GM10248 (cell line): ENCODE data around the gene DUOXA1.

Source experiments
- CTCF ChIA-PET: fragments of 300-600 bp; sonication (Branson Sonifier 250); formaldehyde crosslinking; extraction: SDS; loops from one replicate; lab custom pipeline; 2021; ENCODE audit warnings: antibody characterized with exemption; lab: Yijun Ruan, JAX
- POLR2A ChIA-PET: fragments of 350-650 bp; sonication (Branson Sonifier 250); formaldehyde crosslinking; extraction: SDS; loops from one replicate; lab custom pipeline; 2020; ENCODE audit warnings: antibody characterized with exemption; lab: Yijun Ruan, JAX
- DNase-seq: peaks from one replicate; pipeline ENCODE4 v3.0.0; 2012; ENCODE audit errors: extremely low spot score
- CTCF ChIP-seq: IDR thresholded peaks from 2 replicates; pipeline ENCODE4 v1.5.1; 2012; ENCODE audit warnings: mild to moderate bottlenecking, low read depth; ENCODE audit errors: extremely low read depth, missing control alignments, control extremely low read depth

Gene DUOXA1

GRCh38 chr15:45091576-45091975 is 38.1 kb downstream of the DUOXA1 start:
- ChIA-PET CTCF (interaction anchor here (3.8 kb wide), 1 partner anchor 27 kb away, joined by 16 read pairs; no protein-coding TSS in a partner anchor), POLR2A (no interaction called here)
- no peak for TF ChIP-seq CTCF
- no peak for DNase-seq

DNA sequence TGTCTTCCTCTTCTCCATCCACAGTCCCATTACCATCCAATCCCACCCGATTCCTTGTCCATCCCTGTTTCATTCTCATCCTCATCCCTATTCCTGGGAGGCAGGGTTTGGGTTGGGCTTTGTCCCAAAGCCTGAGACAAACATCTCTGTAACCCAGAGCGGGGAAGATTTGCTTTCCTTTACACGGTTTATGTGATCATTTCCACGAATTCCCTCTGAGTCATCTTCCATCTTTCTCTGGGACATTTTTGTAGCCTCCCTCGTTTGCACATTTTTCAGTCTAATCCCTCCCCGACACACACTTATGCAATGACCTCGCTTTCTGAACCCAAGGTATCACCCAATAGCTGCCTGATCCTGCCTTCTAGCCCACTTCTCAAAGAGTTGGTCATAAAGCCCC is 38.5 kb downstream of the DUOXA1 start:
- CTCF ChIA-PET, result no interaction called here
- no peak for DNase-seq
- POLR2A ChIA-PET, result no interaction called here
- TF ChIP-seq CTCF, result no peak

DNA sequence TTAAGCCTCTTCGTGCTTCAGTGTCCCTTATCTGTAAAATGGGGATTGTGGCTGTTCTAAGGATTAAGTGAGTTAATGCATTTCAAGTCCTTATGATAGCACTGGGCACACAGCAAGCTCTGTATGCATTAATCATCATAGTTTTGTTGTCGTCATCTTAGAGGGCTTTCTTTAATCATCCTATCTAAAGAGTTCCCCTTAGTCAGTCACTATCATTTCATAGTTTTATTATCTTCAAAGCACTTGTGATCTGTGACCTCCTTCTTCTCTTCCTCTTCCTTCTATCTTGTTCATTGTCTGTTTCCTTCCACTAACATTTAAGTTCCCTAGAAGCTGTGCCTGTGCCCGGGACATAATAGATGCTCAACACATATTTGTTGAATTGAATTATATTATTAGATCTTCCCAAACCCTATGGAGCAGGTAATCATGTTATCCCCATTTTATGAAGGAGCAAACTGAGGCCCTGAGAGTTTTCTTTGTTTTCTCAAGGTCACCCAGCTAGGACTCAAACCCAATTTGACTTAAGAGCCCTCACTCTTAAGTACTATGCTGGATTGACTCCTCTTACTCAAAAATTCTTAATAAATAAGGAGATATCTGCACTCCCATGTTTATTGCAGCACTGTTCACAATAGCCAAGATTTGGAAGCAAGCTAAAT is 39.8 kb downstream of the DUOXA1 start:
- POLR2A ChIA-PET, result no interaction called here
- TF ChIP-seq CTCF, result no peak
- no peak for DNase-seq
- CTCF ChIA-PET, result interaction anchor here (0.8 to 1.7 kb wide), 3 partner anchors 8 to 55 kb away, joined by 3 to 5 read pairs (median 5); no protein-coding TSS in a partner anchor

DNA sequence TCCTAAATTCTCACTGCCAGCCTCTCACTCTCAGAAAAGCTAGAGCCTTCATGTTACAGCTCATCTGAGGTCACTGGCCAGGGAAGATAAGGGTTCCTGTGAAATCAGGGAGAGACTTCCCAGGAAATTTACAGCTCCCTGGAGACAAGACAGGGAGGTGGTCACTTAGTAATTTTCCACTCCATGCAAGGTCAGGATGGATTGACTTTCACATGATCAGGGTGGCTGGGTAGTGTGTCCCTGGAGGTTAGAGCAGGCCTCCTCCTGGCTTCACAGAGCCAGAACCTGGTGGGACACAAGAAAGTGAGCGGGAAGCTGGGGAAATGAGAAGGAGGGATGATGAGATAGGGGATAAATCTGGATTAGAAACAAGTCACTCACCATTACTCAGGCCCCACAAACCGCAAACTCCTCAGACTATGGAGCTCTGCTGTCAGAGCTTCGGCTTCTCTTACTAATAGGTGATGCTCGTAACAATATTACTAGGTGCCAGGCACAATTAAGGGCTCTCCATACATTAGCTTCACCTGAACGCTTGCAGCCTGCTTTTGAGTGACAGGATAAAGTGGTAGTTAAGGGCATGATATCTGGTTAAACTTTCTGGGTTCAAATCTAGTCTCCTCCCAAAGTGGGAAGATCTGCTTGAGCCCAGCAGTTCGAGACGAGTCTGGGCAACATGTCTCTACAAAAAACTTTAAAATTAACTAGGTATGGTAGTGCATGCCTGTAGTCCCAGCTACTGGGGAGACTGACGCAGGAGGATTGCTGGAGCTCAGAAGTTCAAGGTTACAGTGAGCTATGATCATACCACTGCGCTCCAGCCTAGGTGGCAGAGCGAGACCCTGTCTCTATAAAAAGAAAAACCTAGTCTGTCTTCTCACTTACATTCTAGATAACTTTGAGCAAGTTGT is 40.6 kb downstream of the DUOXA1 start:
- POLR2A ChIA-PET, result interaction anchor here (0.5 kb wide), 1 partner anchor 40 kb away, joined by 3 read pairs; no protein-coding TSS in a partner anchor
- no peak for DNase-seq
- TF ChIP-seq CTCF, result no peak
- CTCF ChIA-PET, result interaction anchor here (1.7 kb wide), 1 partner anchor 9 kb away, joined by 5 read pairs; no protein-coding TSS in a partner anchor

DNA sequence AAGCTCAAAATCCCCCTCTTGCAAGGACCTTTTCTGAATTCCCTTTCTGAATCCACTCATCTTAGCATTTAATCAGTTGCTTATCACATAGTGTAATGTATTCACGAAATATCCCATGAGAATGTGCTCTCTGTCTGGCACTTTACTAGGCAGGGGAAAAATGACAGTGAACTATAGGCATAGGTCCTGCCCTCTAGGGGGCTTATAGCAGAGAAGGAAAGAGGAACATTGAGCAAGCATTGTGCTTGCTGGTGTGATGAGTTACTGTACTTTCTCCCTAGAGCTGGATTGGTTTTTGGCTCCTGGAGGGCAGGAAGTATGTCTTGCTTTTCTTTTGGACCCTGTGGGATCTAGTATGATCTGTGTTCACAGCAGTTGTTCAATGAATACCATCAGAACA is 42.2 kb downstream of the DUOXA1 start:
- DNase-seq, result no peak
- ChIA-PET CTCF (interaction anchor here (1.1 to 1.5 kb wide), 2 partner anchors 10 to 31 kb away, joined by 3 read pairs; no protein-coding TSS in a partner anchor), POLR2A (no interaction called here)
- TF ChIP-seq CTCF, result no peak

DNA sequence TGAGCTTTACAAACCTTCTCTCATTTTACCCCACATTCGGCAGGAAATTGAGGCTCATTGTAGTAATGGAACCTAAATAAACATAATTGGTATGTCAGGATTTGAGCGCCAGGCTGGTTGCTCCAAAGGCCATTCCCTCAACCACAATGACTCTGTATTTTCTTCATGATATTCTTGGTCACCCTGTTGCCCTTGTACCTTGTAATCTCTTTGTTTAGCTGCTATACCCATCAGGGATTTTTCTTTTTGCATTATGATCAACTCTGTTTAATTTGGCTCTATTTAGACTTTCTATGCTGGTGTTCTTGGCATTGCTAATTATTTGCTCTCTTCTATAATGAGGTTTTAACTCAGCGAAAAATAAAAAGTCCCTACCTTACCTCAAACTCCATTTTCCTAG is 45.5 kb downstream of the DUOXA1 start:
- ChIA-PET CTCF (interaction anchor here (1.2 kb wide), 1 partner anchor 34 kb away, joined by 3 read pairs; no protein-coding TSS in a partner anchor), POLR2A (no interaction called here)
- no peak for DNase-seq
- no peak for TF ChIP-seq CTCF
